K562 (cell line): ENCODE results near the gene LENEP. TPM values are rescaled to one million over a fixed set of nuclear protein-coding genes. Genes with fewer than 3 reads are reported as not detected.

ENCODE experiments used
- BCL6 ChIP-seq: fragments of 250-450 bp; sonication (Bioruptor Pico); IDR thresholded peaks from 2 replicates; pipeline ENCODE4 v1.4.0; 2020
- ESRRA ChIP-seq: fragments of 450-650 bp; IDR thresholded peaks from 2 replicates; pipeline ENCODE4 v1.6.1; 2014; ENCODE audit warnings: low read depth, mild to moderate bottlenecking, moderate library complexity, borderline replicate concordance
- FOSL1 ChIP-seq: fragments of 200-800 bp; sonication (Bioruptor generic); conservative IDR thresholded peaks from 2 replicates; pipeline ENCODE4 v1.6.1; 2016; ENCODE audit warnings: missing genetic modification characterization, missing compliant biosample characterization
- GATAD2A ChIP-seq: fragments of 450-650 bp; IDR thresholded peaks from 2 replicates; pipeline ENCODE4 v1.6.1; 2017
- KLF6 ChIP-seq: fragments of 250-450 bp; sonication (Bioruptor Pico); IDR thresholded peaks from 2 replicates; pipeline ENCODE4 v1.4.0; 2020; ENCODE audit warnings: mild to moderate bottlenecking, moderate library complexity, borderline replicate concordance
- LARP7 ChIP-seq: fragments of 450-650 bp; IDR thresholded peaks from 2 replicates; pipeline ENCODE4 v1.6.1; 2016
- MECOM ChIP-seq: fragments of 250-450 bp; sonication (Bioruptor Pico); IDR thresholded peaks from 2 replicates; pipeline ENCODE4 v1.8.0; 2022; ENCODE audit warnings: inconsistent platforms
- MTA1 ChIP-seq: fragments of 450-650 bp; IDR thresholded peaks from 2 replicates; pipeline ENCODE4 v1.6.1; 2017; ENCODE audit warnings: borderline replicate concordance
- PHF20 ChIP-seq: fragments of 450-650 bp; IDR thresholded peaks from 2 replicates; pipeline ENCODE4 v1.6.1; 2018; ENCODE audit not compliant: partially characterized antibody
- POLR2AphosphoS5 ChIP-seq: IDR thresholded peaks from 2 replicates; pipeline ENCODE4 v1.6.1; 2011; ENCODE audit warnings: mild to moderate bottlenecking, low read depth, low read length, moderate library complexity; ENCODE audit not compliant: control insufficient read depth, insufficient read depth
- POLR2B ChIP-seq: fragments of 450-650 bp; IDR thresholded peaks from 2 replicates; pipeline ENCODE4 v1.6.1; 2018; ENCODE audit warnings: low read depth; ENCODE audit not compliant: partially characterized antibody
- PTRF ChIP-seq: fragments of 450-650 bp; IDR thresholded peaks from 2 replicates; pipeline ENCODE4 v1.6.1; 2016; ENCODE audit warnings: mild to moderate bottlenecking, missing genetic modification characterization, missing compliant biosample characterization
- RHOXF2B ChIP-seq: fragments of 250-450 bp; sonication (Bioruptor Pico); conservative IDR thresholded peaks from 2 replicates; pipeline ENCODE4 v1.5.1; 2021
- SFPQ ChIP-seq: fragments of 200-400 bp; formaldehyde crosslinking; IDR thresholded peaks from 2 replicates; pipeline ENCODE4 v1.6.1; 2017; ENCODE audit warnings: mild to moderate bottlenecking, low read depth, low read length, moderate library complexity
- ZBTB49 ChIP-seq: sonication (generic); formaldehyde crosslinking; IDR thresholded peaks from 2 replicates; pipeline ENCODE4 v1.8.0; 2022; ENCODE audit warnings: missing genetic modification reagents, mild to moderate bottlenecking, borderline replicate concordance
- ZFP91 ChIP-seq: sonication (generic); formaldehyde crosslinking; IDR thresholded peaks from 2 replicates; pipeline ENCODE4 v1.8.0; 2022; ENCODE audit warnings: mild to moderate bottlenecking, missing genetic modification reagents
- ZNF431 ChIP-seq: sonication (generic); formaldehyde crosslinking; IDR thresholded peaks from 2 replicates; pipeline ENCODE4 v1.8.0; 2022; ENCODE audit warnings: mild to moderate bottlenecking, missing genetic modification reagents
- polyA plus RNA-seq, 8 experiments: library from polyadenylated mRNA; depleted of rRNA in 4 of 8; stranded (reverse) in 5 of 8; unstranded in 3 of 8; fragments of >200 nt; fragmentation: Nextera tagmentation in 2 of 8; fragmentation: Illumina TruSeq in 1 of 8; extraction: Ambion mirVana in 2 of 8; extraction: Trizol in 1 of 8; gene quantifications; 2 replicates each; pipeline versions ENCODE4 v1.2.1 to v1.2.3, GENCODE V29; 2011 to 2014; ENCODE audit warnings: inconsistent platforms in 1 of 8, missing spikeins in 1 of 8
- total RNA-seq, 7 experiments: library from RNA; depleted of rRNA in 6 of 7; stranded (reverse); fragments of >200 nt in 6 of 7; fragmentation: Illumina TruSeq in 2 of 7; extraction: Trizol in 2 of 7; gene quantifications; 2 replicates each; pipeline versions ENCODE4 v1.2.1 to v1.2.3, GENCODE V29; 2011 to 2021; ENCODE audit warnings: low replicate concordance in 1 of 7
- TF ChIP-seq, protein P1 (sequence below): sonication (generic); formaldehyde crosslinking; IDR thresholded peaks from 2 replicates; pipeline ENCODE4 v1.8.0; 2023; ENCODE audit warnings: mild to moderate bottlenecking, missing genetic modification reagents

Gene LENEP
- total and polyA plus RNA-seq, 9 of the 15 experiments (the other 6 are each of a cell fraction or from before 2014, with no cell fraction given): 0.23 to 0.87 (median 0.67) TPM; not detected in 5

- TF ChIP-seq POLR2B (no peak), RHOXF2B (CRISPR knock-in tag) (no peak), GATAD2A (no peak), ZNF431 (CRISPR knock-in tag) (peak; percentile 86; the same call in 1 of the 2 replicates), BCL6 (CRISPR knock-in tag) (no peak), ZBTB49 (CRISPR knock-in tag) (0 out of 2 replicates have a peak, but pooled peaks have one; percentile 59), PTRF (no peak), LARP7 (no peak), SFPQ (no peak), KLF6 (peak; percentile 52; the same call in 1 of the 2 replicates), PHF20 (peak; percentile 73), FOSL1 (tag) (peak; percentile 92), MTA1 (no peak), ZFP91 (CRISPR knock-in tag) (no peak), MECOM (CRISPR knock-in tag) (no peak), ESRRA (0 out of 2 replicates have a peak, but pooled peaks have one; percentile 32), POLR2AphosphoS5 (peak; percentile 4; the same call in 1 of the 2 replicates)
- TF ChIP-seq, protein P1, sequence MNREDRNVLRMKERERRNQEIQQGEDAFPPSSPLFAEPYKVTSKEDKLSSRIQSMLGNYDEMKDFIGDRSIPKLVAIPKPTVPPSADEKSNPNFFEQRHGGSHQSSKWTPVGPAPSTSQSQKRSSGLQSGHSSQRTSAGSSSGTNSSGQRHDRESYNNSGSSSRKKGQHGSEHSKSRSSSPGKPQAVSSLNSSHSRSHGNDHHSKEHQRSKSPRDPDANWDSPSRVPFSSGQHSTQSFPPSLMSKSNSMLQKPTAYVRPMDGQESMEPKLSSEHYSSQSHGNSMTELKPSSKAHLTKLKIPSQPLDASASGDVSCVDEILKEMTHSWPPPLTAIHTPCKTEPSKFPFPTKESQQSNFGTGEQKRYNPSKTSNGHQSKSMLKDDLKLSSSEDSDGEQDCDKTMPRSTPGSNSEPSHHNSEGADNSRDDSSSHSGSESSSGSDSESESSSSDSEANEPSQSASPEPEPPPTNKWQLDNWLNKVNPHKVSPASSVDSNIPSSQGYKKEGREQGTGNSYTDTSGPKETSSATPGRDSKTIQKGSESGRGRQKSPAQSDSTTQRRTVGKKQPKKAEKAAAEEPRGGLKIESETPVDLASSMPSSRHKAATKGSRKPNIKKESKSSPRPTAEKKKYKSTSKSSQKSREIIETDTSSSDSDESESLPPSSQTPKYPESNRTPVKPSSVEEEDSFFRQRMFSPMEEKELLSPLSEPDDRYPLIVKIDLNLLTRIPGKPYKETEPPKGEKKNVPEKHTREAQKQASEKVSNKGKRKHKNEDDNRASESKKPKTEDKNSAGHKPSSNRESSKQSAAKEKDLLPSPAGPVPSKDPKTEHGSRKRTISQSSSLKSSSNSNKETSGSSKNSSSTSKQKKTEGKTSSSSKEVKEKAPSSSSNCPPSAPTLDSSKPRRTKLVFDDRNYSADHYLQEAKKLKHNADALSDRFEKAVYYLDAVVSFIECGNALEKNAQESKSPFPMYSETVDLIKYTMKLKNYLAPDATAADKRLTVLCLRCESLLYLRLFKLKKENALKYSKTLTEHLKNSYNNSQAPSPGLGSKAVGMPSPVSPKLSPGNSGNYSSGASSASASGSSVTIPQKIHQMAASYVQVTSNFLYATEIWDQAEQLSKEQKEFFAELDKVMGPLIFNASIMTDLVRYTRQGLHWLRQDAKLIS (CRISPR knock-in tag): 0 out of 2 replicates have a peak, but pooled peaks have one; percentile 37
Measured at GRCh38 chr1:154974102-154974807, 19.1 kb upstream of the LENEP start, which contains the start of gene CKS1B (continued).
